Peyer's patch (tissue), 4 donors: ENCODE measurements around the gene CAND2.

Experiments used
- CTCF ChIP-seq, 6 experiments: fragments of 450-650 bp in 4 of 6; fragments of 200-600 bp in 2 of 6; sonication (generic) in 1 of 6; IDR thresholded peaks; one replicate each; pipeline ENCODE4 v1.5.1; 2017 to 2019; ENCODE audit warnings: antibody characterized with exemption in 6 of 6, mild to moderate bottlenecking in 3 of 6, moderate library complexity in 1 of 6
- POLR2A ChIP-seq, 2 donors: fragments of 450-650 bp; IDR thresholded peaks; one replicate each; pipeline ENCODE4 v1.5.1; 2017; ENCODE audit warnings: antibody characterized with exemption in 2 of 2, mild to moderate bottlenecking in 2 of 2, moderate library complexity in 2 of 2

GRCh38 chr3:12839156-12839946 lies 42.9 kb downstream of the CAND2 start:
- no peak for TF ChIP-seq CTCF (IDR thresholded peaks at IDR 0.05)
- TF ChIP-seq POLR2A (IDR thresholded peaks at IDR 0.05), result no peak
